Muscle of leg (tissue), 11 donors: Measurements from ENCODE around the gene PCDHA1. TPM values are rescaled to one million over a fixed set of nuclear protein-coding genes. Genes with fewer than 3 reads are reported as not detected.

ENCODE experiments used
- DNase-seq: peaks from one replicate; pipeline ENCODE4 v3.0.0; 2013
- H3K27ac ChIP-seq: one replicate; pipeline ENCODE4 v1.5.1; 2013; ENCODE audit warnings: mild to moderate bottlenecking, low read length, control low read depth
- H3K27me3 ChIP-seq: one replicate; pipeline ENCODE4 v1.6.1; 2013; ENCODE audit warnings: low read length; ENCODE audit not compliant: control insufficient read depth, insufficient read depth
- H3K36me3 ChIP-seq: one replicate; pipeline ENCODE4 v1.6.1; 2013; ENCODE audit warnings: low read length; ENCODE audit not compliant: control insufficient read depth, insufficient read depth
- H3K4me1 ChIP-seq: one replicate; pipeline ENCODE4 v1.6.1; 2013; ENCODE audit warnings: low read length; ENCODE audit not compliant: control insufficient read depth, insufficient read depth
- H3K4me3 ChIP-seq: one replicate; pipeline ENCODE4 v1.5.1; 2013; ENCODE audit warnings: low read length, control low read depth
- H3K9me3 ChIP-seq: replicated peaks from 2 replicates; pipeline ENCODE4 v1.6.1; 2013; ENCODE audit warnings: low read depth, low read length; ENCODE audit not compliant: control insufficient read depth
- WGBS: methylation state at CpG from one replicate; pipeline ENCODE4 v1.1.5; 2013; ENCODE audit warnings: missing lambda C conversion rate; ENCODE audit not compliant: insufficient coverage; 5-methylcytosine and 5-hydroxymethylcytosine counted together
- polyA plus RNA-seq, 8 donors: library from polyadenylated mRNA; unstranded; fragments of 120-200 nt; gene quantifications; one replicate each; pipeline versions ENCODE4 v1.2.1 to v1.2.3, GENCODE V29; 2013; ENCODE audit warnings: inconsistent platforms in 1 of 8, low replicate concordance in 1 of 8; ENCODE audit not compliant: insufficient read length in 8 of 8, insufficient read depth in 1 of 8
- total RNA-seq: library from RNA; stranded (reverse); fragments of 120-200 nt; gene quantifications from one replicate; pipeline ENCODE4 v1.2.4, GENCODE V29; 2013

Gene PCDHA1
- total and polyA plus RNA-seq, 9 donors = 0.04 to 0.09 (median 0.05) TPM; not detected in 4

DNA sequence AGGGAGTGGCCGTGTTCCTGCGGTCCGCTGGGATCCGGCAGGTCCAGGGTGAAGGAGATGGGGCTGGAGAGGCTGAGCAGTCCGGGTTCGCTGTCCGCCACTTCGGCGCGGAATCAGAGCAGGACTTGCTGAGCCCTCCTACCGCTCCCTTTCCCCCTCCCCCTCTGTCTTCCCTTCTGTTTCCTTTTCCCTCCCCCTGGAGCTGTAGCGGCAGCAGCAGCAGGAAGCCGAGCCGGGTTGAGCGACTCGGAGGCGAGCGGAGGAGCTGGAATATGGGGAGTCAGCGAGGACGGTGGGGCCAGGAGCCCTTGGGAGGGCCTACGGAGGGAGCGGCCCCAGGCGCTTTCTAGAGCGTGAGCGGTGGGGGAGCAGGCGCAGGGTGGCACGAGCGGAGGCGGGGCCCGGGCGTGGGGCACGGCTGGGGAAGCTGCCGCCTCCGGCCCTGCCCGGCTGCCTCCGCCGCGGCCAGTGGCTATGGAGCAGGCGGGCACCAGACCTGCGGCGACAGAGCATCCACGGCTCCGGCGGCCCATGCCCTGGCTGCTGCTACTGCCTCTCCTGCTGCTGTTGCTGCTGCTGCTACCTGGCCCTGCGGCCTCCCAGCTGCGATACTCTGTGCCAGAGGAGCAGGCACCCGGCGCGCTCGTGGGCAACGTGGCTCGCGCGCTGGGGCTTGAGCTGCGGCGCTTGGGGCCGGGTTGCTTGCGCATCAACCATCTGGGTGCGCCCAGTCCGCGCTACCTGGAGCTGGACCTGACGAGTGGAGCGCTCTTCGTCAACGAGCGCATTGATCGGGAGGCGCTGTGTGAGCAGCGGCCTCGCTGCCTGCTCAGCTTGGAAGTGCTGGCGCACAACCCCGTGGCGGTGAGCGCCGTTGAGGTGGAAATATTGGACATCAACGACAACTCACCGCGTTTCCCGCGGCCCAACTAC is 180.6 kb downstream of the PCDHA1 start, which contains the start of gene PCDHAC2:
TSS of gene PCDHAC2 (plus strand) at position 184 of the 933 bp plus-strand sequence. CDS start at position 475, 291 bp downstream.
- Histone ChIP-seq H3K4me1 (peaks cover 11% of the 10 kb centered on the region), H3K4me3 (peak within 1 kb of the TSS; percentile 57), H3K36me3 (no peaks in the 10 kb centered on the region), H3K27me3 (peaks cover 27% of the 10 kb centered on the region), H3K9me3 (no peaks in the 10 kb centered on the region), H3K27ac (no peak within 1 kb of the TSS)
- DNase-seq = peak; percentile 81
- WGBS = under 1% methylated on average over 76 of the region's 80 CpGs

DNA sequence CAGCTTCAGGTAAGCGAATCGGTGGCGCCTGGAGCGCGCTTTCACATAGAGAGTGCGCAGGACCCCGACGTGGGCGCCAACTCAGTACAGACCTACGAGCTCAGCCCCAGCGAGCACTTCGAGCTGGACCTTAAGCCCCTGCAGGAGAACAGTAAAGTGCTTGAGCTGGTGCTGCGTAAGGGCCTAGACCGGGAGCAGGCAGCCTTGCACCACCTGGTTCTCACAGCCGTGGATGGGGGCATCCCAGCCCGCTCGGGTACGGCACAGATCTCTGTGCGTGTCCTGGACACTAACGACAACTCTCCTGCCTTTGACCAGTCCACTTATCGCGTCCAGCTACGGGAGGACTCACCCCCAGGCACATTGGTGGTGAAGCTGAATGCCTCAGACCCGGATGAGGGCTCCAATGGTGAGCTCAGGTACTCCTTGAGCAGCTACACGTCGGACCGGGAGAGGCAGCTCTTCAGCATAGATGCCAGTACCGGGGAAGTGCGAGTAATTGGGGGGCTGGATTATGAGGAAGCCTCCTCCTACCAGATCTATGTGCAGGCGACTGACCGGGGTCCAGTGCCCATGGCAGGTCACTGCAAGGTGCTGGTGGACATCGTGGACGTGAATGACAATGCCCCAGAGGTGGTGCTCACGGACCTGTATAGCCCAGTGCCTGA is 181.4 kb downstream of the PCDHA1 start:
- H3K9me3 ChIP-seq = no peaks in the 10 kb centered on the region
- H3K27ac ChIP-seq = no peak overlapping the region
- H3K27me3 ChIP-seq = peaks cover 27% of the 10 kb centered on the region
- DNase-seq = no peak
- peaks cover 11% of the 10 kb centered on the region for H3K4me1 ChIP-seq
- 21% methylated on average over 33 of the region's 34 CpGs for WGBS
- H3K36me3 ChIP-seq = no peaks in the 10 kb centered on the region
- H3K4me3 ChIP-seq = peak overlapping the region; percentile 57

DNA sequence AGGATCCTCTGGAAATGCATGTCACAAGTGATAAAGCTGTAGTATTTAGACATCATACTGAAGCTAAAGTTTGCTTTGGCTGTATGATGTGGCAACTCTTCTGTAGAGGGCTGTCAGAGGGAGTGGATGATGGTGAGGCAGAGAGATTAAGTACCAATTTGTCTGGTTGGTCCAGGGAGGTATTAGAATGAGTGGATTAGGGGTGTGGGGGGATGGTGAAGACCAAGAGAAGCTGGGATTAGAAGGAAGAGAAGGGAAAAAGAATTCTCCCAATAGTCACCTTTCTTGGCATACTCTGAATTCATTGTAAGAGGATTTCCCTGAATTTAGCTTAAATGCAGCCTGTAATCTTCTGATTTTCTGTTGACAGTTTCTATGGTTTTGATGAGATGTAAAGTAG is 183.9 kb downstream of the PCDHA1 start:
- no peak for DNase-seq
- H3K36me3 ChIP-seq = no peaks in the 10 kb centered on the region
- peaks cover 11% of the 10 kb centered on the region for H3K4me1 ChIP-seq
- no peak overlapping the region for H3K4me3 ChIP-seq
- H3K9me3 ChIP-seq = no peaks in the 10 kb centered on the region
- H3K27me3 ChIP-seq = peaks cover 27% of the 10 kb centered on the region
- no peak overlapping the region for H3K27ac ChIP-seq

DNA sequence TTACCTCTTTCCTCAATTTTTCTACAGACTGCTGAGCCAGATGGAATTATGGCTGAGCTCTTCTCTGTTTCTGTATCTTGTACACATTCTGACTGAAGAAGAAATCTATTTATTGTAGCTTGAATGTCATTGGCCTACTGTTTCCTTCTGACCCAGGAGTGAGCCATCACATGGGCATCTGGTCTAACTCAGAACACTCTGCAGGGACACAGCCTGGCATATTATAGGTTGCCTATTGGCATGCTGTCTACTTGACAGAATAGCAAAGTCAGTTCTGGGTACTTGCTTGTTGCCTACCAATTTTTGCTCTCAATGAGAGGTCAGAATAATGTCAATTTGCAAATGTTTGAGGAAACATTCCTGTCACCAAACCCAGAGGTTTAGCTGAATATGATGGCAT is 187.6 kb downstream of the PCDHA1 start:
- Histone ChIP-seq H3K36me3 (no peaks in the 10 kb centered on the region), H3K4me1 (peaks cover 3% of the 10 kb centered on the region)
- no peak for DNase-seq

DNA sequence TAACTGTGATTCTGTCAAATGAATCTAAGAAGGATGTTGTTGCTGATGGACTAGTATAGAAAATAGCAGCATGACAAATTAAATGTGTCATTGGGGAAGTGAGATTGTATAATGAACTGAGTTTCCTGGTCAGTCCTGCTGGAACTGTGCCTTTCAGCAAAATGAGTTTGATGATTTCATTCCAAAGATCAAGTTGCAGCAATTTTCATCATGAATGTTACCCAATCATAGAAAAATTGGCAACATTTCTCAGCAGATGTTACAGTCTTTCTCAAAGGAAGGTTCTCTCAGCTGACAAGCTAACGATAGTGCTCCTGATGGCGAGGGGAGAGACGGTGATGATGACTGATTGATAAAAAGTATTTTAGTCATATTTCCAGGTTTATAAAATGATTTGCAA is 191.1 kb downstream of the PCDHA1 start:
- no peak overlapping the region for H3K4me3 ChIP-seq
- no peak overlapping the region for H3K27ac ChIP-seq
- no peaks in the 10 kb centered on the region for H3K27me3 ChIP-seq
- H3K9me3 ChIP-seq = no peaks in the 10 kb centered on the region
- no CpG with 5 or more reads among the region's 3 CpGs for WGBS
- peak; percentile 79 for DNase-seq
- H3K4me1 ChIP-seq = peaks cover 3% of the 10 kb centered on the region
- no peaks in the 10 kb centered on the region for H3K36me3 ChIP-seq

More for the DNA sequence above, 187.6 kb downstream of the PCDHA1 start:
- Histone ChIP-seq H3K4me3 (no peak overlapping the region), H3K27me3 (no peaks in the 10 kb centered on the region), H3K9me3 (no peaks in the 10 kb centered on the region), H3K27ac (no peak overlapping the region)

DNA sequence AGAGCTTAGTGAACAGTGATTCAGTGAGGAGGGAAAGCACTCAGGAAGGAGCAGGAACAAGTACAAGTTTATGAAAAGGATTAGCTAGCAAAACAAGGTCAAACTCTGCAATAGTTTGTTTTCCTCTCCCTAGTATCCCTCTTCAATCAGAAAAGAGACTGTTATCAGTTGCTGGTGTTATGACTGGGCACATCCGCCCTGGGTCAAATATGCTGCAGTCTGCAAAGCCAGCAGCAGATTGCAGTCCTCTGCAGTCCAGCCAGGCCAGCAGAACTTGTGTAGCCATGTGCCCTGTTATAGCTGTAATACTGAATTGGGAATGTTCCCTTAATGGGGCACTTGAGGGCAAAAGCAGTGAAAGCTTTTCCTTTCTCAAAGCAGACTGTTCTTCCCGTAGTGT is 192.3 kb downstream of the PCDHA1 start:
- Histone ChIP-seq H3K36me3 (no peaks in the 10 kb centered on the region), H3K27ac (no peak overlapping the region), H3K27me3 (no peaks in the 10 kb centered on the region), H3K4me1 (peaks cover 3% of the 10 kb centered on the region), H3K4me3 (no peak overlapping the region), H3K9me3 (no peaks in the 10 kb centered on the region)
- DNase-seq = no peak
- WGBS = 88% methylated on average over 1 of the region's 2 CpGs

DNA sequence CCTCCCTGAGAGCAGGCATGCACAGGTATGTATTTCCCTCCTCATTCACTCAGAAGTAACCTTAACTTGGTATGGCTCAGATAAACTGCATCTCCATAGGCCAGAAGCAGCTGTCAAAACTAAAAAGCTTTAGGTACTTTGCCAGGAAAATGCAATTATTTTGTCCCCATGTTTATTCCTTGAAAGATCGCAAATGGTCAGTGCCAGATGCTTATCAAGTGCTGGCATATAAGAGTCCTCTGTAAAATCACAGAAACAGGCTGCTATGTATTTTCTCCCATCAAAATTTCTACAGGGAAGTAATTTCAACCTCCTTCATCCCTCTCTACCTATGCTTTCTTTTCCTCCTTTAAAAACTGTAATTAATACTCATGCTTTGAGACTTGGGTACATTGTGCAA is 193.0 kb downstream of the PCDHA1 start:
- Histone ChIP-seq H3K27ac (no peak overlapping the region), H3K36me3 (no peaks in the 10 kb centered on the region), H3K4me3 (no peak overlapping the region), H3K9me3 (no peaks in the 10 kb centered on the region), H3K27me3 (no peaks in the 10 kb centered on the region), H3K4me1 (peaks cover 3% of the 10 kb centered on the region)
- WGBS = 83% methylated on average over 1 of the region's 1 CpG
- no peak for DNase-seq

DNA sequence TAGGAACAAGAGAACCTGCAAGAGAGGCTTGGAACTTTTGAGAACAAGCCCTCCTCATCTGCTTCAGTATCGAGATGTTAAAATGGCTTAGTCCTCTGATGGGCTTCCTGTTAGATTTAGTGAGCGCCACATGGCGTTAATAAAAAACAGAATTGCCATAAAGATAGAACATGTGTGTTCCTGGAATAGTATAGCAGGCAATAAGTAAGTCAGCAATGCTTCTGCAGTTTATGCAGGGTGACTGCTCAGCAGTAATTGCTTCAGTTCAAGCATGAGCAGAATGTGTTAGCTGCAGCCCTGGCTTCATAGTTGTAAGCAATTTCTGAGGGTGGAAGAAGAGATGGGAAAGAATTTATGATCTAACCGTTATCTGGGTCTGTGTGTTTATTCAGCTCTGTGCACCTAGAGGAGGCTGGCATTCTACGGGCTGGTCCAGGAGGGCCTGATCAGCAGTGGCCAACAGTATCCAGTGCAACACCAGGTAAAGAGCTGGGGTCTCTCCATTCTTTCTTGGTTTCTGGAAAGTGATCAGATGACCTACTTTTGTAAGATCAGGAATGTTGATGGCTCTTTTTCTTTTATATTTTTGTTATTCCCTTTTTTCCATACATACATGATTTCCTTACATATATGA is 196.3 kb downstream of the PCDHA1 start:
- H3K4me1 ChIP-seq = peaks cover 3% of the 10 kb centered on the region
- H3K27ac ChIP-seq = no peak overlapping the region
- H3K27me3 ChIP-seq = no peaks in the 10 kb centered on the region
- H3K9me3 ChIP-seq = no peaks in the 10 kb centered on the region
- no peaks in the 10 kb centered on the region for H3K36me3 ChIP-seq
- DNase-seq = peak; percentile 14
- no peak overlapping the region for H3K4me3 ChIP-seq
- WGBS = 29% methylated on average over 2 of the region's 5 CpGs

DNA sequence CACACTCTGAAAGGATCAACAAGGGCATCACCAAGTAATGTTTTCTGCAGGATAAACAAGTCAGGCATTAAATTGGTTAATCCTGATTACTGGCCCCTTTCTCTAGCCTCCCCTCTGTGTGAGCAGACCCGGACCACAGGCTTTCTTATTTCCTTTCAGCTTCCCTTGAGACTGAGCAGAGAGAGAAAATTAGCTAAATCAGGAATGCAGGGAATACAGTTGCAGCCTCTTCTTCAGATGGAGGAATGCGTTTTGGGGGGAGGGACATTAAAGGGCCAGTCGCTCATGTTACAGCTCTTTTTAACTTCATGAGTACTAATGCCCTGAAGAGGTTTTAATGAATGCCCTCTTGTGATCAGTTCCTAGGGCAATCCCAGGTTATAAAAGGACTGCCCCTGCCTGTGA is 200.2 kb downstream of the PCDHA1 start:
- no peaks in the 10 kb centered on the region for H3K27me3 ChIP-seq
- WGBS = no CpG with 5 or more reads among the region's 3 CpGs
- no peak overlapping the region for H3K27ac ChIP-seq
- no peak overlapping the region for H3K4me3 ChIP-seq
- no peaks in the 10 kb centered on the region for H3K9me3 ChIP-seq
- H3K36me3 ChIP-seq = no peaks in the 10 kb centered on the region
- H3K4me1 ChIP-seq = peaks cover 3% of the 10 kb centered on the region
- peak; percentile 66 for DNase-seq

DNA sequence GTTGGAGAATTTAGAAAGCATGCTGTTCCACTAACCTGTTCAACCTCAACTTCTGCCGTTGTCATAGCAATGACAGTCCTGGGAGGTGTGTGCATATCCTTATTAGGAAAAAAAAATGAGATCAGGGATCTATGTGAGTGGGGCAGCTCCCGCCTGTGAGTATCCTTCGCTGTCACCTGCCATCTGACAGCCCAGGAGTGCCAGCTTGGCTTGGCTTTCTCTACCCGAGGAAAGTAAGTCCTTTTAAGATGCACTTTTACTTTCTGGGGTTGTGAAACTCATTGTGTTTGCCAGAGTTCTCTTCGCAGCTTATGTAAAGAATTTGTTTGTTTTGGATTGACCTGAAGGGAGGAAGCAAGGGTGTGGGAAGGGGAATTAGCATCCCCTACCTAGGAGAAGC is 202.2 kb downstream of the PCDHA1 start:
- Histone ChIP-seq H3K9me3 (no peaks in the 10 kb centered on the region), H3K4me1 (peaks cover 3% of the 10 kb centered on the region), H3K27me3 (no peaks in the 10 kb centered on the region)

More for the DNA sequence above, 202.2 kb downstream of the PCDHA1 start:
- no peak for DNase-seq
- no peaks in the 10 kb centered on the region for H3K36me3 ChIP-seq
- no CpG with 5 or more reads among the region's 5 CpGs for WGBS
- no peak overlapping the region for H3K27ac ChIP-seq
- no peak overlapping the region for H3K4me3 ChIP-seq
